ENCODE results near the gene ZNF614.
"Not testable (repeated sequence)": the region's sequence is repeated elsewhere in the genome, so short reads cannot be mapped to it uniquely, and the experiment has no call there.

Gene ZNF614

DNA sequence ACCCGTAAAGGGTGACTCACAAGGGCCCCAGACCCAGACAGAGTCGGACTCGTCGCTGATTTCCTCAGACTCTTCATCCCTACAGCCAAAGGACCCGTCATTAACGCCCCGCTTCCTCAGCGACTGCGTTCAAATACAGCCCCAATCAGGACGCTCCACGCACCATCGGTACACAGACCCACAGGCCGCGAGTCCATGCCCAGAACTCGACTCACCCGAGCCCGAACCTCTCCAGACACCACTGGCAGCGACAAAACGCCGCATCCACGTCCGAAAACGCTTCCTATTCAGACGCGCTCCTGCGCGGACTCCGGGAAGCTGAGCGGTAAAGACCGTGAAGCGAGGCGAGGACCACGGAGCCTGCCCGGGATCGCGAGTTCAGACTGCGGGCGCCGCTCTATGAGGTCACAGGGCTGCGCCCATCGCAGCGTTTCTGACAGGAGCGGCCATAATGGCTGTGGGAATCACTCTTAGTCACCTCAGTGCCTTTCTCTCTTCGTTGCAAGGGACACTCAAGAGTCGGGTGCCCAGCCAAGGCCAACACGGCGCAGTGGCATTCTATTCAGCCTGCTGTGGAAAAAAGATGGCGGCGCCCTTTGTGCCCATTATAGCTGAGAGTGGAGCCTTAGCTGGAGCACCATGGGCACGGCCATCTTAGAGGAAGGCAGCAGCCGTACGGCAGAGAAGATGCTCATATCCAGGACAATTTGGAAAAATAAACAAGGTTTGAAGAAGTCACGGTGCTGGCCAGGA lies at the start of gene ZNF614:
ZNF614 (minus strand) TSS at position 353 of the 753 bp plus-strand sequence. CDS start 2,634 bp downstream, outside the sequence.
- peak; percentile 84 for DNase-seq

DNA sequence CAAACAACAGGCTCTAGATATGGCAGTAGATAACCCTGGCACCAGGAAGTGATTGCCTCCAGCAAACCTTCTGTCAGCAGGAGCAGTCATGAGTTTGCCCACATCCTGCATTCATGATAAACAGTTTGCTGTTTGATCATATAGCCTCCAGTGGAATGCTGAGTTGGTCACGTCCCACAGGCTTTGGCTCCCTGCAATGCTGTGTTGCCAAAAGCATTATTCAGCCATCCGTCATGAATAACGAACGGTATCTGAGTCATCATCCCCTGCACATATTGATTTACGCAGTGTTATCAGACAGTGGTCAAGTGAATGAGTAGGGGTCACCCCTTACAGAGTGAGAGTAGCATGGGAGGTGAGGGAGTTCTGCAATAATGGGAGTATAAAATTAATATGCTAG lies 42.3 kb upstream of the ZNF614 start:
- DNase-seq, result no peak

DNA sequence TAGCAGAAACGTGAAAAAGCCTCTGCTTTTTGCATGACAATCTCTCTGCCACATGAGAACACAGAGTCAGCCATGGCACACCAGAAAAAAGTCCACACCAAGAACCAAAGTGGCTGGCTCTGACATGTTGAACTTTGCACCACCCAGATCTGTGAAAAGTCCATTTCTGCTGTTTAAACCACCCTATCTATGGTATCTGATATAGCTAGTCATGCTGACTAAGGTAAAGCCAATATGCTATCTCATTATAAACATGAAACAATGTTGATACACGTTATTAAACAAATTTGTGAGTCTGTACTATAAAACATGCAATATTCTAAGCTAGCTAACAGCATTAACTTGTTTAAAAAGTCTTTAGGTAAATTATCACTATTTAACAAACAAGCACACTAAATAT lies 41.5 kb upstream of the ZNF614 start:
- no peak for DNase-seq

DNA sequence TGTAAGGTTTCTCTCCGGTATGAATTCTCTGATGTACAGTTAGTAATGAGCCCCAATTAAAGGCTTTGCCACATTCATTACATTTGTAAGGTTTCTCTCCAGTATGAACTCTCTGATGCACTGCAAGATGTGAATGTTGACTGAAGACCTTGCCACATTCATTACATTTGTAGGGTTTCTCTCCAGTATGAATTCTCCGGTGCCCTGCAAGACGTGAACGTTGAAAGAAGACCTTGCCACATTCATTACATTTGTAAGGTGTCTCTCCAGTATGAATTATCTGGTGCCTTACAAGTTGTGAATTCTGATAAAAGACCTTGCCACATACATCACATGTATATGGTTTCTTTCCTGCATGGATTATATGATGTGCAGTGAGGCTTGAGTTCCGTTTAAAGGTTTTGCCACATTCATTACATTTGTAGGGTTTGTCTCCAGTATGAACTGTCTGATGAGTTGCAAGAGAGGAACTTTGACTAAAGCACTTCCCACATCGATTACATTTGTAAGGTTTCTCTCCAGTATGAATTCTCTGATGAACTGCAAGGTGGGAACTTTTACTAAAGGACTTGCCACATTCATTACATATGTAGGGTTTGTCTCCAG lies 38.2 kb upstream of the ZNF614 start:
- DNase-seq, result no peak

DNA sequence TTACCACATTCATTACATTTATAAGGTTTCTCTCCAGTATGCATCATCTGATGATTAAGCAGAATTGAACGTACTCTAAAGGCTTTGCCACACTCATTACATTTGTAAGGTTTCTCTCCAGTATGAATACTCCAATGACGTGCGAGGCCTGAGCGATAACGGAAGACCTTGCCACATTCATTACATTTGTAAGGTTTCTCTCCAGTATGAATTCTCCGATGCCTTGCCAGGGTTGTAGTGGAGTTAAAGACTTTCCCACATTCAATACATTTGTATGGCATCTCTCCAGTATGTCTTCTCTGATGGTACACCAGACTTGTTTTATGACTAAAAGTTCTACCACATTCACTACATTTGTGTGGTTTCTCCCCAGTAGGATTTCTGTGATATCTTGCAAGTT lies 37.2 kb upstream of the ZNF614 start:
- DNase-seq, result no peak

DNA sequence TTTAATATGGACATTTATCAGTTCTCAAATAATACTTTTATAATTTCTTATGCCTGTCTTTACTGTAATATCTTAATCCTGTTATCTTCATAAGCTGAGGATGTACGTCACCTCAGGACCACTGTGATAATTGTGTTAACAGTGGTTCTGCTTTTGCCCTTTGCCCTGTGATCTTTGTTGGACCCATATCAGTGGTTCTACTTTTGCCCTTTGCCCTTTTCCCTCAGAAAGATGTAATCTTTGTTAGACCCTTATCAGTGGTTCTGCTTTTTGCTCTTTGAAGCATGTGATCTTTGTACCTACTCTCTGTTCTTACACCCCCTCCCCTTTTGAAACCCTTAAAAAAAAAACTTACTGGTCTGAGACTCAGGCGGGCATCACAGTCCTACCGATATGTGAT lies 28.3 kb upstream of the ZNF614 start:
- not testable (repeated sequence) for DNase-seq

DNA sequence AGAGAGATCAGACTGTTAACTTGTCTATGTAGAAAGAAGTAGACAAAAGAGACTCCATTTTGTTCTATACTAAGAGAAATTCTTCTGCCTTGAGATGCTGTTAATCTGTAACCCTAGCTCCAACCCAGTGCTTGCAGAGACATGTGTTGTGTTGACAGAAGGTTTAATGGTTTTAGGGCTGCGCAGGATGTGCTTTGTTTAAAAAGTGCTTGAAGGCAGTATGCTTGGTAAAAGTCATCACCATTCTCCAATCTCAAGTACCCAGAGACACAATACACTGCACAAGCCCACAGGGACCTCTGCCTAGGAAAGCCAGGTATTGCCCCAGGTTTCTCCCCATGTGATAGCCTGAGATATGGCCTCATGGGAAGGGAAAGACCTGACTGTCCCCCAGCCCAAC lies 23.6 kb upstream of the ZNF614 start:
- not testable (repeated sequence) for DNase-seq

DNA sequence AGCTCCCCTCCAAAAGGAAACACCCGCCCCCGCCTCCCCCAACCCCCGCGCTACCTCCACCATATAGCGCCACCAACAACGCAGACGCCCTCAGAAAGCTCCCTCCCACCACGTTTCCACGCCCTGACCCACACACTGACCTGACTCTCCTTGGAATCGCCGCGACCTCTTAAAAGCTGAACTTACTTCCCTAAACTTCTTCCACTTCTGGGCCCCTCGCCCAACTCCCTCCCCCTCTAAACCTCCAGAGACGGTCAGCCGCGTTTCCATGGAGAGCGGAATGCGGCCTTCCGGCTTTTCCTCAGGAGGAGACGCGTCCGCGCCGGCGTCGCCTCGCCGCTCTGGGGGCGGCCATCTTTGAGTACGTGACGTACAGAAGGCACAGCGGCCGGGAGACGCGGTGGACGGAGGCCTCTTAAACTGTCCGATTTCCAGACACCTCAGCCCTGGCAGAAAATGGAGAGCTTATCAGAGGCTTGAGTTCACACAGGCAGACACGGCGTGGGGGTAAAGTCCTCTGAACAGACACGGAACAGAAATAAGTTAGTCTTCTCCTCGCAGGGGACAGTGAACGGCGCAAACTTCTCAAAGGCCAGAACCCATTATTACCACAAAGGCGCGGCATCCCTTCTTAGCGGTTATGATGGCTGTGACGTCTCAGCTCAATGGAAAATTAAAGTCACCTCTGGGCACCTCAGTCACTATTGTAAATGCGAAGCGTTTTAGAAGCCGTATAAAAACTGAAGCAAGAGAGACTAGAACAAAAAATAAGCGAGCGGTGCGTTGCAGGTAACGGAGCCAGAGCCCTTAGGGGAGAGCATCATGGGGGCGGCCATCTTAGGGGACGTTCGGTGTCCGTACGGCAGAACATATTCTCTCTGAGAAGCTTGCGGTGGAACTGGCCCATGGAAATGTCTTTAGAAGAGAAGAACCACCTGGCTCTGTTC lies 20.6 kb upstream of the ZNF614 start, which contains the start of gene ZNF432:
ZNF432 (minus strand) TSS at position 284 of the 947 bp plus-strand sequence. CDS start 1,970 bp downstream, outside the sequence.
- peak; percentile 80 for DNase-seq

DNA sequence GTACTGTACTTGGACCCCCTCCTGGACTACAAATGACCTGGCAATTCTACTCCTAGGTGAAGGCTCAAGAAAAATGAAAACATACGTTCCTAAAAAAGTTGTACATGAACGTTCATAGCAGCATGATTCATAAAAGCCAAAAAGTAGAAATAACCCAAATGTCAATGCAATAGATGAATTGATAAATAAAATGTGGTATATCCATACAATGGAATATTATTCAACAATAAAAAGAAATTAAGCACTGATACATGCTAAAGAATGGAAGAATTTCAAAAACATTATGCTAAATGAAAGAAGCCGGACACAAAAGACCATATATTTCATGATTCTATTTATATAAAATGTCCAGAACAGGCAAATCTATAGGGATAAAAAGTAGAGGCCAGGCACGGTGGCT lies 11.0 kb upstream of the ZNF614 start:
- no peak for DNase-seq

DNA sequence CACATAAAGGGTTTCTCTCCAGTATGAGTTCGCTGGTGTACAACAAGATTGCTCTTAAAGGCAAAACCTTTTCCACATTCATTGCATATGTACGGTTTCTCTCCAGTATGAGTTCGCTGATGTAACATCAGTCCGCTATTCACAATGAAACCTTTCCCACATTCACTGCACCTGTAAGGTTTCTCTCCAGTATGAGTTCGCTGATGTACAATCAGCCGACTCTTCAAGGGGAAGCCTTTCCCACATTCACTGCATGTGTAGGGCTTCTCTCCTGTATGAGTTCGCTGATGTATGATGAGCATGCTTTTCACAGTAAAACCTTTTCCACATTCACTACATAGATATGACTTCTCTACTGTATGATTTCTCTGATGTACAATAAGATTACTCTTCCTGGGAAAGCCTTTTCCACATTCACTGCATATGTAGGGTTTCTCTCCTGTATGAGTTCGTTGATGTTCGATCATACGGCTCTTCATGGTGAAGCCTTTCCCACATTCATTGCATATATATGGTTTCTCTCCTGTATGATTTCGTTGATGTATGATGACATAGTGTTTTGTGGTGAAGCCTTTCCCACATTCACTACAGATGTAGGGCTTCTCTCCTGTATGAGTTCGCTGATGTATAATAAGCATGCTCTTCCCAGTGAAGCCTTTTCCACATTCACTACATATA lies 6.0 kb upstream of the ZNF614 start:
- no peak for DNase-seq

DNA sequence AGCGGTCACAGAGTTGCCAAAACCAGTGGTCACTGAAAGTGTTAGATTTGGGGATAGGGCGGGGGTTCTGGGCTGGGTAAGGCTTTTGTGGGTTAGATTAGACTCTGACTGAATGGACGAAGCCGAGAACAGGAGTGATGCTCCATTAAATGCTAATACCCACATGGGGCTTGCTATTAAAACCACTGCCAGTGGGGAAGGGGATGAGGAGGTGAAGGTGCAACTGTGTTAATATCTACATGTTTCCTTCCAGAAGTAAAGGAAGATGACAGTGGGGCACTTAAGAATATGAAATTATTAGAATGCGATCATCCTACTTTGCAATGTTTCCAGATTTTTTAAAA lies 573 bp upstream of the ZNF614 start:
- DNase-seq, result no peak

DNA sequence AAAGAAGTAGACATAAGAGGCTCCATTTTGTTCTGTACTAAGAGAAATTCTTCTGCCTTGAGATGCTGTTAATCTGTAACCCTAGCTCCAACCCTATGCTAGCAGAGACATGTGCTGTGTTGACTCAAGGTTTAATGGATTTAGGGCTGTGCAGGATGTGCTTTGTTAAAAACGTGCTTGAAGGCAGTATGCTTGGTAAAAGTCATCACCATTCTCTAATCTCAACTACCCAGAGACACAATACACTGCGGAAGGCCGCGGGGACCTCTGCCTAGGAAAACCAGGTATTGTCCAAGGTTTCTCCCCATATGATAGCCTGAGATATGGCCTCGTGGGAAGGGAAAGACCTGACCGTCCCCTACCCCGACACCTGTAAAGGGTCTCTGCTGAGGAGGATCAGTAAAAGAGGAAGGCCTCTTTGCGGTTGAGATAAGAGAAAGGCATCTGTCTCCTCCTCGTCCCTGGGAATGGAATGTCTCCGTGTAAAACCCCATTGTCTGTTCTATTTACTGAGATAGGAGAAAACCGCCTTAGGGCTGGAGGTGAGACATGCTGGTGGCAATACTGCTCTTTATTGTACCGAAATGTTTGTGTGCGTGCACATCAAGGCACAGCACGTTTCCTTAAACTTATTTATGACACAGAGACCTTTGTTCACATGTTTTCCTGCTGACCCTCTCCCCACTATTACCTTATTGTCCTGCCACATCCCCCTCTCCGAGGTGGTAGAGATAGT lies 1.8 kb downstream of the ZNF614 start:
- DNase-seq, result not testable (repeated sequence)

DNA sequence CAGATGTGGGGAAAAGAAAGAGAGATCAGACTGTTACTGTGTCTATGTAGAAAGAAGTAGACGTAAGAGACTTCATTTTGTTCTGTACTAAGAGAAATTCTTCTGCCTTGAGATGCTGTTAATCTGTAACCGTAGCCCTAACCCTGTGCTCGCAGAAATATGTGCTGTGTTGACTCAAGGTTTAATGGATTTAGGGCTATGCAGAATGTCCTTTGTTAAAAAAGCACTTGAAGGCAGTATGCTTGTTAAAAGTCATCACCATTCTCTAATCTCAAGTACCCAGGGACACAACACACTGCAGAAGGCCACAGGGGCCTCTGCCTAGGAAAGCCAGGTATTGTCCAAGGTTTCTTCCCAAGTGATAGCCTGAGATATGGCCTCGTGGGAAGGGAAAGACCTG lies 3.7 kb downstream of the ZNF614 start:
- not testable (repeated sequence) for DNase-seq

DNA sequence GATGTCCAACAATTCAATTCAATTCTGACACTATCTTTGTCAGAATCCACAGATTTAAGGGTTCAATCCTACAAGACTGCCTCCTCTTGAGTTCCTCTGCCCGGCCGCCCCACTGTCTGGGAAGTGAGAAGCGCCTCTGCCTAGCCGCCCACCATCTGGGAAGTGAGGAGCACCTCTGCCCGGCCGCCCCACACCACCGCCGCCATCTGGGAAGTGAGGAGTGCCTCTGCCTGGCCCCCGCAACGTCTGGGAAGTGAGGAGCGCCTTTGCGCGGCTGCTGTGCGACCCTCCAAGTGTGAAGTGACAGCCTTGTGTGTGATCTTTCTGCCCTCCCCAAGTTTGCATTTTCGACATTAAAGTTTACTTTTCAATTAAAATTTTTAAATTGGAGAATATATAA lies 6.0 kb downstream of the ZNF614 start:
- no peak for DNase-seq

DNA sequence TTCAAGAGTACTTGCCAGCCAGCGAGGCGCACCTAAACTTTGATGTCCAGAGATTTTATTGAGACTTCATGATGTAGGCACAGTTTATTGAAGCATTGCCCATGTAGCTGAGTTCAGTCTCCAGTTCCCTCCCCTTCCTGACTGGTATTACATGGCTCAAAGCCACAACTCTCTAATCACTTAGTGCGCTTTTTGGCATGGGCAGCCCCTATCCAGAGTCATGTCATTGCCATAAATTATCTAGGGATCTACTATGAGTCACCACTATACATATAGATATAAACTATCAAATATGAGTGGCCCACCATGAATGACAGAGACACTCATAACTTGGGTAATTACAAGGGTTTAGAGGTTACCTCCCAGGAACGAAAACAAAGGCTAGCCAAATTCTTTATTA lies 7.7 kb downstream of the ZNF614 start:
- DNase-seq, result no peak

DNA sequence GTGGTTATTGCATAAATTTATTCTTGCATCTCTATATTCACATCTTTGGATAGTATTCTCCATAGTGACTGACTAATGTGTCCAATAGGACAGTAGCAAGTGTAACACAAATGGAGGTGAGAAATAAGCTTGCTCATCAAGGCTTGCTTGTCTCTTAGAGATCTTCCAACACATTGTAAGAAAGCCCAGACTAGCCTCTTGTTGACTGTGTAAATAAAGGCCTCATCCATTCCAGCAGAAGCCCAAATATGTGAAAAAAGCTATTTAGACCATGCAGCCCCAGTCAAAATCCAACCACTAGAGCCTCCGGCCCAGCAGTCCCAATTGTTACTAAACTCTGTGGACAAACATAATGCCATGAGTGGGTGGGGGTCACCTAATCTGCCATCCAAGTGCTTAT lies 17.5 kb downstream of the ZNF614 start:
- DNase-seq, result no peak

DNA sequence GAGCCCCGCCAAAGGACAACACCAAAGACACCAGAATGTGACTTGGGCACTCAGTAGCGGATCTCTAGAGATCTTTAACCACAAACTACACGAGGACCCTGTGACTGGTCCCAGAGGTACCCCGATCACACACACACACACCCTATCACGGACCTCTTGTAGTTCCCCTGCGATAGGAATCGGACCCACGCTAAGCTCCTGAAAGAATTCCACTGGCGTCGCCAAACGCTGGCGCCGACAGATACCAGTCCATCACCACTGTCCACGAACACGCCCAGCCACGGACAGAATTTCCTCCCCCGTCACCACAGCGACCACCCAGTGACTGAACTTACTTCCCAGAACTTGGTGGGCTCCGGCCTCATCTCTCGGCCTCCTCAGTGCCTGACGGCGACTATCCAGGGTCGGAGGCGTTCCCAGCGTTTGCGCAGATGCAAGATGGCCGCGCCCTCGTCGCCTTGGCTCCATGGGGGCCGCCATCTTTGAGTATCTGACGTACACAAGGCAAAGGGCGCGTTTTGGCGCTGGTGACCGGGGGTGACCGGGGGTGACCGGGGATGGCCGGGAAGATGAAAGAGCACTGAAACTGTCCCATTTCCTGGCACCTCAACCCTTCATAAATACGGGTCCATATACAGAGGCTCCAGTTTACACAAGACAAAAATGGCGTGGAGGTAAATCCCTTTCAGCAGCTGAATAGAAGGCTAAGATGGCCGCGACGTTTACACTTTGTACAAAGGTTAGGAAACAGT lies 20.2 kb downstream of the ZNF614 start, which contains the start of gene ZNF615:
ZNF615 (minus strand) TSS at position 406 of the 752 bp plus-strand sequence. CDS start 4,500 bp downstream, outside the sequence.
- DNase-seq, result peak; percentile 86

DNA sequence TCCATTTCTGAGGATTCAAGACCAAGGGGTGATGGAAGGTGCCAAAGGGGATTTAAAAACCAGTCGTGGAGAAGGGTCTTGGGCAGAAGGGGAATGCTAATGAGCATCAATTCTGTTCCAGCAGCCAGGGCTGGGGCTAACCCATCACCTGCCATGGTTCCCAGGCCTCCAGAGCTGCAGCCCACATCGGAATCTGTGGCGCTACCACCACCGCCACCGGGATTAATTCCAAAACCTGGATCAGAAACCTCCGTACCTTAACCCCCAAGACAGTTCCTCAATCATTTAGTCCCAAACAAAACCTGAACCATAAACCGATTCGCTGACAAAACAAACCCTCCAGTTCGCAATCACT lies 20.8 kb downstream of the ZNF614 start:
- DNase-seq, result no peak

DNA sequence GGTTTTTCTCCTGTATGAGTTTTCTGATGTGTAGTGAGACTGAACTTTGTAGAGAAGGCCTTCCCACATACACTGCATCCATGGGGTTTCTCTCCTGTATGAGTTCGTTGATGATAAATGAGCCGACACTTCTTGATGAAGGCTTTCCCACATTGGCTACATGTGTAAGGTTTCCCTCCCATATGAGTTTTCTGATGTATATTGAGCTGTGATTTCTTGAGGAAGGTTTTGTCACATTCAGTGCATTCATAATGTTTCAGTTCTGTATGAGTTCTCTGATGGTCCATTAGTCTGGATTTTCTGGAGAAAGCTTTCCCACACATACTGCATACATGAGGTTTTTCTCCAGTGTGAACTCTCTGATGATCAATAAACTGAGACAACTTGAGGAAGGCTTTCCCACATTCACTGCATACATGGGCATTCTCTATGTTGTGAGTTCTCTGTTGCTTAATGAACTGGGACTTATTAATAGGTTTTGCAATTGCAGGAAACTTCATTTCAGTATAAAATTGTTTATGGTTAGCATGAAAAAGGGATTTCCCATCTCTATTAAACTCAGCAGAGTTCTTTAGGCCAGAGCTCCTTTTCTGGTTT lies 34.0 kb downstream of the ZNF614 start:
- DNase-seq, result no peak

DNA sequence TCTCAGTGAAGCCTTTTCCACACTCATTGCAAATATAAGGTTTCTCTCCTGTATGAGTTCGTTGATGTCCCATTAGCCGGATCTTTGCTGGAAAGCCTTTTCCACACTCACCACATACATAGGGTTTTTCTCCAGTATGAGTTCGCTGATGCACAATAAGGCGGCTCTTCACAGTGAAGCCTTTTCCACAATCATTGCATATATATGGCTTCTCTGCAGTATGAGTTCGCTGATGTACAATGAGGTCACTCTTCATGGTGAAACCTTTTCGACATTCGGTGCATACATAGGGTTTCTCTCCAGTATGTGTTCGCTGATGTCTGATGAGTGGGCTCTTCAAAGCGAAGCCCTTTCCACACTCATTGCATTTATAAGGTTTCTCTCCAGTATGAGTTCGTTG lies 34.8 kb downstream of the ZNF614 start:
- DNase-seq, result no peak

All from stimulated activated CD4-positive, alpha-beta T cell treated with anti-CD3 and anti-CD28 coated beads, Interleukin-4, amount 100 ng/mL, for 1 hour (primary cell).